CD4-positive, alpha-beta T cell treated with Interferon alpha-2 for 1 hour (primary cell): Measurements from ENCODE around the gene FAM124B.
A peak's percentile ranks its signal among the peaks of the same experiment; 100 is the strongest.

Source experiments
- DNase-seq, 2 donors: peaks; one replicate each; pipeline ENCODE4 v3.0.0-alpha.2; 2020 to 2022

Gene FAM124B

GRCh38 chr2:224379986-224380385 is 21.9 kb downstream of the FAM124B start:
- no peak for DNase-seq

- no peak for DNase-seq
These were observed 22.7 kb downstream of the FAM124B start for GRCh38 chr2:224379172-224379571.

GRCh38 chr2:224378701-224379097 is 23.2 kb downstream of the FAM124B start:
- DNase-seq, result no peak

GRCh38 chr2:224377751-224378700 is 23.9 kb downstream of the FAM124B start:
- DNase-seq, result no peak

GRCh38 chr2:224372641-224373040 is 29.3 kb downstream of the FAM124B start:
- no peak for DNase-seq

GRCh38 chr2:224369028-224369632 is 32.8 kb downstream of the FAM124B start:
- peak in 1 of 2 donors; percentile 47 for DNase-seq

- no peak for DNase-seq
These were observed 35.6 kb downstream of the FAM124B start for GRCh38 chr2:224366267-224366844.

- no peak for DNase-seq
These were observed 36.6 kb downstream of the FAM124B start for GRCh38 chr2:224365331-224365730.

GRCh38 chr2:224363281-224363680 is 38.6 kb downstream of the FAM124B start:
- DNase-seq, result no peak

GRCh38 chr2:224362094-224362493 is 39.8 kb downstream of the FAM124B start:
- no peak for DNase-seq

- DNase-seq, result no peak
These were observed 41.1 kb downstream of the FAM124B start for GRCh38 chr2:224360801-224361251.

GRCh38 chr2:224359569-224359968 is 42.3 kb downstream of the FAM124B start:
- no peak for DNase-seq

- peak; percentile 49 to 71 for DNase-seq
These were observed 44.6 kb downstream of the FAM124B start for GRCh38 chr2:224357098-224357901.

GRCh38 chr2:224354632-224355211 is 47.2 kb downstream of the FAM124B start:
- no peak for DNase-seq

- DNase-seq, result no peak
These were observed 51.2 kb downstream of the FAM124B start for GRCh38 chr2:224350703-224351102.

GRCh38 chr2:224349396-224349795 is 52.5 kb downstream of the FAM124B start:
- no peak for DNase-seq

- DNase-seq, result no peak
These were observed 54.5 kb downstream of the FAM124B start for GRCh38 chr2:224347176-224348051.

GRCh38 chr2:224345492-224345891 is 56.4 kb downstream of the FAM124B start:
- no peak for DNase-seq

- DNase-seq, result no peak
These were observed 58.7 kb downstream of the FAM124B start for GRCh38 chr2:224343226-224343625.

- no peak for DNase-seq
These were observed 65.9 kb downstream of the FAM124B start for GRCh38 chr2:224335991-224336390.

- no peak for DNase-seq
These were observed 67.2 kb downstream of the FAM124B start for GRCh38 chr2:224334726-224335125.
